Esophagus muscularis mucosa (tissue), 4 donors: ENCODE results near the gene RGS3. TPM values are rescaled to one million over a fixed set of nuclear protein-coding genes. Genes with fewer than 3 reads are reported as not detected.
"Not testable (repeated sequence)": the region's sequence is repeated elsewhere in the genome, so short reads cannot be mapped to it uniquely, and the experiment has no call there.

ENCODE experiments used
- DNase-seq: peaks from one replicate; pipeline ENCODE4 v3.0.0-alpha.2; 2017; ENCODE audit errors: extremely low spot score
- H3K27ac ChIP-seq, 4 donors: fragments of 200-600 bp; sonication (generic); replicated peaks in 1 of 4; 1 replicate in 3 of 4; 2 replicates in 1 of 4; pipeline ENCODE4 v1.5.1; 2016 to 2019; ENCODE audit warnings: mild to moderate bottlenecking in 1 of 4
- H3K27me3 ChIP-seq, 4 donors: fragments of 200-600 bp; sonication (generic); one replicate each; pipeline versions ENCODE4 v1.5.1 to v1.6.0; 2016 to 2019
- H3K36me3 ChIP-seq, 4 donors: fragments of 200-600 bp; sonication (generic); one replicate each; pipeline ENCODE4 v1.5.1; 2016 to 2019
- H3K4me1 ChIP-seq, 4 donors: fragments of 200-600 bp; sonication (generic); one replicate each; pipeline ENCODE4 v1.5.1; 2016 to 2019
- H3K4me3 ChIP-seq, 4 donors: fragments of 200-600 bp; sonication (generic); 1 replicate in 2 of 4; 2 replicates in 2 of 4; pipeline ENCODE4 v1.5.1; 2016 to 2019; ENCODE audit warnings: mild to moderate bottlenecking in 4 of 4, moderate library complexity in 1 of 4
- H3K9me3 ChIP-seq, 4 donors: fragments of 200-600 bp; sonication (generic); 1 replicate in 3 of 4; 2 replicates in 1 of 4; pipeline ENCODE4 v1.5.1; 2016 to 2019
- CTCF ChIP-seq, 3 experiments: fragments of 200-600 bp in 2 of 3; fragments of 450-650 bp in 1 of 3; sonication (generic) in 2 of 3; IDR thresholded peaks; one replicate each; pipeline ENCODE4 v1.5.1; 2017 to 2019; ENCODE audit warnings: antibody characterized with exemption in 3 of 3, mild to moderate bottlenecking in 2 of 3, moderate library complexity in 1 of 3
- EP300 ChIP-seq: sonication (generic); formaldehyde crosslinking; IDR thresholded peaks from one replicate; pipeline ENCODE4 v1.6.1; 2017; ENCODE audit warnings: antibody characterized with exemption
- POLR2A ChIP-seq: fragments of 450-650 bp; IDR thresholded peaks from one replicate; pipeline ENCODE4 v1.6.1; 2017; ENCODE audit warnings: antibody characterized with exemption, moderate library complexity, mild to moderate bottlenecking, low read depth
- POLR2AphosphoS5 ChIP-seq, 2 donors: sonication (generic); formaldehyde crosslinking; IDR thresholded peaks; one replicate each; pipeline ENCODE4 v1.6.1; 2017; ENCODE audit warnings: antibody characterized with exemption in 2 of 2
- WGBS: methylation state at CpG from one replicate; pipeline ENCODE4 v1.1.5; 2018; 5-methylcytosine and 5-hydroxymethylcytosine counted together
- intact Hi-C: fragments of 100-400 bp; cut with DNase I; formaldehyde crosslinking; loops from one replicate; pipeline ENCODE4 v1.15.1; 2023
- total RNA-seq, 4 donors: library from RNA; depleted of rRNA; stranded (reverse); fragments of >200 nt; gene quantifications; one replicate each; pipeline versions ENCODE4 v1.1.0 to v1.2.1, GENCODE V29; 2016

RGS3 gene
- total RNA-seq, 4 donors from 2014 or later = 37.3 to 121 (median 68.5) TPM

- TF ChIP-seq EP300 (no peak), CTCF (IDR thresholded peaks at IDR 0.05) (no peak), POLR2AphosphoS5 (IDR thresholded peaks at IDR 0.05) (no peak), POLR2A (no peak)
- H3K27ac ChIP-seq = peak overlapping the region; percentile 85 to 90 (median 87)
- peaks cover 33 to 74% (median 59%) of the 10 kb centered on the region in 4 donors for H3K4me1 ChIP-seq
- intact Hi-C loops = no loop called here
- WGBS = 96% methylated on average over 6 of the region's 6 CpGs
- no peak for DNase-seq
- H3K9me3 ChIP-seq = no peaks in the 10 kb centered on the region
- H3K27me3 ChIP-seq = no peaks in the 10 kb centered on the region
- H3K4me3 ChIP-seq = no peak overlapping the region
- no peaks in the 10 kb centered on the region for H3K36me3 ChIP-seq
Observed at GRCh38 chr9:113486327-113486726, 22.8 kb downstream of the RGS3 start.

- Histone ChIP-seq H3K27ac (peak overlapping the region; percentile 80 to 86 (median 83)), H3K36me3 (no peaks in the 10 kb centered on the region), H3K4me3 (no peak overlapping the region), H3K4me1 (peaks cover 49 to 81% (median 66%) of the 10 kb centered on the region in 4 donors), H3K9me3 (no peaks in the 10 kb centered on the region), H3K27me3 (no peaks in the 10 kb centered on the region)
- 98% methylated on average over 4 of the region's 4 CpGs for WGBS
- DNase-seq = no peak
- TF ChIP-seq EP300 (no peak), POLR2AphosphoS5 (IDR thresholded peaks at IDR 0.05) (no peak), POLR2A (no peak), CTCF (IDR thresholded peaks at IDR 0.05) (no peak)
- intact Hi-C loops = no loop called here
Observed at GRCh38 chr9:113488071-113488470, 24.5 kb downstream of the RGS3 start.

- 65% methylated on average over 12 of the region's 12 CpGs for WGBS
- Histone ChIP-seq H3K27ac (peak overlapping the region; percentile 80 to 86 (median 83)), H3K27me3 (no peaks in the 10 kb centered on the region), H3K4me3 (no peak overlapping the region), H3K36me3 (no peaks in the 10 kb centered on the region), H3K4me1 (peaks cover 52 to 81% (median 66%) of the 10 kb centered on the region in 4 donors), H3K9me3 (no peaks in the 10 kb centered on the region)
- DNase-seq = no peak
- intact Hi-C loops = no loop called here
- peak; percentile 42 for TF ChIP-seq POLR2A
- TF ChIP-seq EP300 = no peak
- TF ChIP-seq CTCF (IDR thresholded peaks at IDR 0.05) = no peak
- TF ChIP-seq POLR2AphosphoS5 (IDR thresholded peaks at IDR 0.05) = peak; percentile 65 to 86
Observed at GRCh38 chr9:113488490-113488889, 25.0 kb downstream of the RGS3 start.

DNA sequence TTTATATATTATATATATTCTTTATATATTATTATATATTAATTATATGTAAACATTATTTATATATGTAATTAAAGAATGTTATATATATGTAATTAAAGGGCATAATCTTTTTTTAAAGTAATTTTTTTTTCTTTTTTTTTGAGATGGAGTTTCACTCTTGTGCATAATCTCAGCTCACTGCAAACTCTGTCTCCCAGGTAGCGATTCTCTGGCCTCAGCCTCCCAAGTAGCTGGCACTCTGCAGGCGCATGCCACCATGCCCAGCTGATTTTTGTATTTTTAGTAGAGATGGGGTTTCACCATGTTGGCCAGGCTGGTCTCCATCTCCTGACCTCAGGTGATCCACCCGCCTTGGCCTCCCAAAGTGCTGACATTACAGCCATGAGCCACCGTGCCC is 27.6 kb downstream of the RGS3 start:
- H3K4me3 ChIP-seq, intact Hi-C loops, H3K27me3 ChIP-seq, H3K36me3 ChIP-seq, H3K9me3 ChIP-seq, DNase-seq: not testable (repeated sequence)
- H3K4me1 ChIP-seq = peaks cover 30 to 66% (median 48%) of the 10 kb centered on the region in 4 donors
- WGBS = 86% methylated on average over 4 of the region's 4 CpGs
- H3K27ac ChIP-seq = peak overlapping the region; percentile 59 to 78 (median 66)

DNA sequence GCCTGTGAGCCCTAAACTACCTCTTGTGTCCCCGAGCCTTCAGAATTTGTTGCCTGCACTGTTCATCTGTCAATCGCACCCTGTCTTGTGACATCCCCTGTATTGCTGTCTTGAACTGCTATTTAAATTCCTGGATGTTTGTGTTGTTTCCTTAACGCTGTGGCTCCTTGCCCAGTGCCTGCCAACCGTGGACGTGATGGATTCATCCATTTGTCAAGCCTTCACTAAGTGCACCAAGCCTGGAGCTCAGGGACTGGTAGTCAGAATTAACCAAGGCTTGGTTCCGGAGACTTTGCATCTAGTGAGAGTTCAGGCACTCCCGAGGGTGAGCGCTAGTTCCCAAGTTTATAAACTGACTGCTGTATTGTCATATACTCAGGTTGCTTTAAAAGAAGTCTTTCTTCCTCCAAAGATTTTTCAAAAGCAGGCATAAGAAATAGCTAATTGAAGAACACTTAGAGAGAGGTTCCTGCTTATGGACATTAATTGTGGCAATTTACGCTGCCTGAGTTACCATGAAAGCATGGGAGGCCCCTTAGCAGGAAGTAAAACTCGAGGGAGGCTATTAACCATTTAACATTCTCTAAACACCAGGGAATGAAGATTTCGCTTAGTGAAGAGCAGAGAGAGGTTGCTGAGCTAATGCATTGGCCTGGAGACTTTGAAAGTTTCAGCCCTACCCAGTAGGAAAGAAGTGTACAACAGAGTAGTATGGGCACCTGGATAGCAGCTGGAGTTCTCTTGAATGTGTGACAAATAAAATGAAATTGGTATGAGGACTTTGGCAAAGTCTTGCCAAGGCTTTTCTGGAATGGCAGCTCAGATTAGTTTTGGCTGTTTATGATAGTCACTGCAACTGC is 29.0 kb downstream of the RGS3 start:
- Histone ChIP-seq H3K36me3 (peaks cover 0 to 6% (median 0%) of the 10 kb centered on the region in 4 donors), H3K4me1 (peaks cover 30 to 55% (median 46%) of the 10 kb centered on the region in 4 donors), H3K4me3 (no peak overlapping the region), H3K27me3 (no peaks in the 10 kb centered on the region), H3K9me3 (no peaks in the 10 kb centered on the region), H3K27ac (peak overlapping the region; percentile 59 to 78 (median 66))
- TF ChIP-seq EP300 = no peak
- 23% methylated on average over 11 of the region's 11 CpGs for WGBS
- DNase-seq = no peak
- intact Hi-C loops = no loop called here
